ENCODE results near the gene ACVR2A.

Gene ACVR2A

GRCh38 chr2:147927053-147927588, 82.3 kb downstream of the ACVR2A start:
- no peak for FAIRE-seq

- no peak for FAIRE-seq
Measured at GRCh38 chr2:147933931-147934330, 89.1 kb downstream of the ACVR2A start.

- no peak for FAIRE-seq
Measured at GRCh38 chr2:147934881-147935620, 90.2 kb downstream of the ACVR2A start.

- FAIRE-seq = peak; percentile 97
Measured at GRCh38 chr2:147937744-147938349, 93.0 kb downstream of the ACVR2A start.

- FAIRE-seq = no peak
Measured at GRCh38 chr2:147939313-147939712, 94.5 kb downstream of the ACVR2A start.

- FAIRE-seq = no peak
Measured at GRCh38 chr2:147945660-147946059, 100.8 kb downstream of the ACVR2A start.

- FAIRE-seq = peak; percentile 58
Measured at GRCh38 chr2:147952118-147952517, 107.3 kb downstream of the ACVR2A start.

GRCh38 chr2:147968571-147968970, 123.7 kb downstream of the ACVR2A start:
- no peak for FAIRE-seq

GRCh38 chr2:147976102-147976501, 131.3 kb downstream of the ACVR2A start:
- no peak for FAIRE-seq

GRCh38 chr2:147977679-147978078, 132.8 kb downstream of the ACVR2A start:
- no peak for FAIRE-seq
